CD1c-positive myeloid dendritic cell (primary cell): ENCODE results near the gene PSEN1.
"Not testable (repeated sequence)": the region's sequence is repeated elsewhere in the genome, so short reads cannot be mapped to it uniquely, and the experiment has no call there.

Experiments
- DNase-seq: peaks from one replicate; pipeline ENCODE4 v3.0.0-alpha.2; 2016; ENCODE audit errors: extremely low spot score

PSEN1 gene

GRCh38 chr14:73166399-73166798 is 30.1 kb downstream of the PSEN1 start:
- no peak for DNase-seq

- DNase-seq, result no peak
These were observed 31.4 kb downstream of the PSEN1 start for GRCh38 chr14:73167727-73168126.

- DNase-seq, result no peak
These were observed 32.0 kb downstream of the PSEN1 start for GRCh38 chr14:73168274-73168673.

- DNase-seq, result no peak
These were observed 32.4 kb downstream of the PSEN1 start for GRCh38 chr14:73168691-73169090.

GRCh38 chr14:73169855-73170254 is 33.5 kb downstream of the PSEN1 start:
- DNase-seq, result not testable (repeated sequence)

- DNase-seq, result no peak
These were observed 34.4 kb downstream of the PSEN1 start for GRCh38 chr14:73170686-73171085.

- DNase-seq, result no peak
These were observed 36.2 kb downstream of the PSEN1 start for GRCh38 chr14:73172500-73172899.

- DNase-seq, result peak; percentile 48
These were observed 36.9 kb downstream of the PSEN1 start for GRCh38 chr14:73173092-73173735.

GRCh38 chr14:73176685-73177084 is 40.4 kb downstream of the PSEN1 start:
- DNase-seq, result peak; percentile 54

GRCh38 chr14:73180385-73180805 is 44.1 kb downstream of the PSEN1 start:
- peak; percentile 85 for DNase-seq

- DNase-seq, result not testable (repeated sequence)
These were observed 44.7 kb downstream of the PSEN1 start for GRCh38 chr14:73180969-73181368.

GRCh38 chr14:73188501-73188911 is 52.2 kb downstream of the PSEN1 start:
- DNase-seq, result no peak

GRCh38 chr14:73189651-73190050 is 53.3 kb downstream of the PSEN1 start:
- DNase-seq, result no peak

- DNase-seq, result no peak
These were observed 55.1 kb downstream of the PSEN1 start for GRCh38 chr14:73191441-73191840.

- DNase-seq, result not testable (repeated sequence)
These were observed 58.0 kb downstream of the PSEN1 start for GRCh38 chr14:73194306-73194705.

GRCh38 chr14:73198253-73198652 is 61.9 kb downstream of the PSEN1 start:
- DNase-seq, result no peak

GRCh38 chr14:73203527-73203926 is 67.2 kb downstream of the PSEN1 start:
- no peak for DNase-seq

- no peak for DNase-seq
These were observed 71.3 kb downstream of the PSEN1 start for GRCh38 chr14:73207615-73208014.

GRCh38 chr14:73208390-73208789 is 72.1 kb downstream of the PSEN1 start:
- no peak for DNase-seq

GRCh38 chr14:73208846-73209245 is 72.5 kb downstream of the PSEN1 start:
- DNase-seq, result no peak

- DNase-seq, result no peak
These were observed 73.6 kb downstream of the PSEN1 start for GRCh38 chr14:73209953-73210352.

GRCh38 chr14:73211251-73212040 is 75.1 kb downstream of the PSEN1 start:
- DNase-seq, result no peak

GRCh38 chr14:73216030-73216429 is 79.7 kb downstream of the PSEN1 start:
- no peak for DNase-seq
